Measurements from ENCODE around the gene PIP4K2A.

Gene PIP4K2A

GRCh38 chr10:22638863-22639262 is 75.5 kb downstream of the PIP4K2A start:
- DNase-seq (ENCODE audit: low read depth, low spot score), result no peak

DNA sequence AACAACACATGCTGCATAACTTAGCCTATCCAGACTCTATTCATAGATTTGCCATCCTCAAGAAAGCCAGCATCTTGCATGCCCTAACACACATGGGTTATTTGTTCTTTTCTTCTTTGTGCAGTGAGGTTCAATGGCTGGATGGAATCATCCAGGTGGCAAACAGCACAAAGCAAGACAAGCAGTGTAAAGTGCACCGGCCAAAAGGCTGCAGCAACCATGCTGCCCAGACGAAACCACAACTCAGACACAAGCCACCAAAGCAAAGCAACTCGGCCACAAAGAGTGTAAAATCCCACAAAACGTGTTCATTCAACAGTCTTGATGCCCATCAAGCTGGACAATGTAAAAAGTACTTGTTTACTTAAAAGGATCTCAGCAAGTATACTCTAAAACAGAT is 76.9 kb downstream of the PIP4K2A start:
- no peak for DNase-seq (ENCODE audit: low read depth, low spot score)

- DNase-seq (ENCODE audit: low read depth, low spot score), result no peak
These were observed 78.7 kb downstream of the PIP4K2A start for GRCh38 chr10:22635650-22636049.

- no peak for DNase-seq (ENCODE audit: low read depth, low spot score)
These were observed 79.5 kb downstream of the PIP4K2A start for GRCh38 chr10:22634606-22635459.

DNA sequence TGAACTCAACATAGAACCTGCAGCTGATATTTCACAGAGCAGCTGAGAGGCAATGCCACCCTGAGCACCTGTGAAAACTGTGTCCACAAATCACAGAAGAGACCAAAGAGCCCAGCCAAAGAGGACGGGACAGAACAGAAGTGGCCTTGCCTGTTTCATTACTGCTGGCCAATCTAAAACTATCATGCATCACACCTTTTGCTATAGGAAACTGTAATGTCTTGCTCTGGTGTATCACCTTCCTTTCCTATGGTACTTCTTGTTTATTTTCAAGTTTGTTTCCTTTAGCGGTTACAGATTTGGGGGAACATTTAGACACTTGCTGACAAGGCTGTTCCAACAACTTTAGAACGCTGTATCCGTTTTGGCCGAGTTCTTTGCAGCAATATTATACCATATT is 80.3 kb downstream of the PIP4K2A start:
- DNase-seq (ENCODE audit: low read depth, low spot score), result no peak

GRCh38 chr10:22633528-22633927 is 80.8 kb downstream of the PIP4K2A start:
- DNase-seq (ENCODE audit: low read depth, low spot score), result no peak

DNA sequence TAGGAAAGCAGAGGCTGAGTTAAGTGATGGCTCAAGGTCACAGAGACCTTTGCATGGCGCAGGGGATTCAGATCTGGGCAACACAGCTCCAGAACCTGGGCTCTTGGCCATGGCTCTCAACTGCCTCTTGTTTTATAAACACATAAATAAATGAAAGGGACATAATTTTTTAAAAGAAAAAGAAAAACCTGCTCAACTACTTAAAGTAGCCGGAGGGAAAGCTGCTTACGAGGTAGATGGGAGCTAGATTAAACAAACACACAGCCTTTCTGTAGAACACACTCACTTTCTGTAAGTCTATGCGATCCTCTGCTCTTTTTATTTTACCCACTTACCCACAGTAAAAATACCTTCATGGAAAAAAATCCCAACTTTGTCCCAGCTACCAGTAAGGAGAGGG is 81.3 kb downstream of the PIP4K2A start:
- DNase-seq (ENCODE audit: low read depth, low spot score), result no peak

GRCh38 chr10:22631646-22632278 is 82.6 kb downstream of the PIP4K2A start:
- DNase-seq (ENCODE audit: low read depth, low spot score), result no peak

- no peak for DNase-seq (ENCODE audit: low read depth, low spot score)
These were observed 83.2 kb downstream of the PIP4K2A start for GRCh38 chr10:22631185-22631584.

DNA sequence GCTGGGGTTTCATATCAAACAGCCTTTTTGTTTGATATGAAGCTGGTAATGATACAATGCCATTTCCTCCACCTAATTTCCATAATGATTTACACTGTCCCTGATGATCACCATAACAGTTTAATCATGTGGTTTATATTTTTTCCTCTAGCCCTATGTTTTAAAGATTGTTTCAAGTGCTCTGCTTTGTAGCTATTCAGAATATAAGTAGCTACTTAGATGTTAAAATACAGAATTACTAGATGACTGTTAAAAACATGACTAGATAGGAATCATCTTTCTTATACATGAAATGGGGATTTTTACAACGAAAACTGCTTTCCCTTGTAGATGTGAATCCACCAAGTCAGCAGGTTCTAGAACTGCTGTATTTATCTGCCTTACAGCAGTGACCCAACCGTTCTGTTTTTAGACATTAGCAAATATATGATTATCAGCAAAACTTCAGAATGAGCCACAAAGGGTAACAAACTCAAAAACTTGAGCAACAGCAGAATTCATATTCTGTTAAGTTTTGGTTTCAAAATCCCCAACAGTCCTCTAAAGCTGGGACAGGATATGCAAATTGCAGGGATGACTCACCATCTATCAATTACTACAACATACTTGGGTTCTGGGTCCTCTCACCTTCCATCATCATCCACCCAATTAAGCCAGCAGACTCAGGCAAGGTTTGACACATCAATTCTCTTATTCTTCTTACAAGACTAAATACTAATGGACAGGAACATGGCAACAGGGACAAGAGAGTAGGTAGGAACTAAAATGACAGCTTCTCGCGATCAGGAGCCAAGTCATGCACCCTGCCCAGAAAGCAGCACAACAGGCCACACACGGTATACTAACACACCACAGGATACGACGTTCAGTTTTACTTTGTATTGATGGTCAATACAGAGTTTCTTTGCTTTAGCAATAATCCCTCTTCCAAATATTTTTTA is 83.9 kb downstream of the PIP4K2A start:
- DNase-seq (ENCODE audit: low read depth, low spot score), result no peak

- no peak for DNase-seq (ENCODE audit: low read depth, low spot score)
These were observed 84.5 kb downstream of the PIP4K2A start for GRCh38 chr10:22629852-22630233.

DNA sequence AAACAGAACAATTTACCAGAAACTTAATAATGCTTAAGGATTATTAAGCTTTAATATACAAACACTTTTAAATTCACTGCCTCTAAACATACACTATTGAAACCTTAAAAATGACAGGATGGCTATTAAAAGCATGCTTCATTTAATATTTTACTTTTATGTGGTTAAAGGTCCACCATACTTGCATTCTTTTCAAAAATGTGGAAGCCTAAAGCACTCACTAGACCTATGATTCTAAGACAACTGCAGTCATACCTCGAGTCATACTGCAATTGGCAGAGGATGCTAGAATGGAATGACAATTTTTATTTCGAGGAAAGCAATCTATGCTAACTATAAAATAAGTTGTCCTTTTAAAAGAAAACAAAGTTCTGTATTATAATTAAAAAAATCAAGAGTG is 85.3 kb downstream of the PIP4K2A start:
- no peak for DNase-seq (ENCODE audit: low read depth, low spot score)

GRCh38 chr10:22628309-22628708 is 86.1 kb downstream of the PIP4K2A start:
- DNase-seq (ENCODE audit: low read depth, low spot score), result no peak

- DNase-seq (ENCODE audit: low read depth, low spot score), result no peak
These were observed 87.6 kb downstream of the PIP4K2A start for GRCh38 chr10:22626784-22627183.

GRCh38 chr10:22625516-22626290 is 88.7 kb downstream of the PIP4K2A start:
- no peak for DNase-seq (ENCODE audit: low read depth, low spot score)

- no peak for DNase-seq (ENCODE audit: low read depth, low spot score)
These were observed 90.1 kb downstream of the PIP4K2A start for GRCh38 chr10:22624287-22624738.

DNA sequence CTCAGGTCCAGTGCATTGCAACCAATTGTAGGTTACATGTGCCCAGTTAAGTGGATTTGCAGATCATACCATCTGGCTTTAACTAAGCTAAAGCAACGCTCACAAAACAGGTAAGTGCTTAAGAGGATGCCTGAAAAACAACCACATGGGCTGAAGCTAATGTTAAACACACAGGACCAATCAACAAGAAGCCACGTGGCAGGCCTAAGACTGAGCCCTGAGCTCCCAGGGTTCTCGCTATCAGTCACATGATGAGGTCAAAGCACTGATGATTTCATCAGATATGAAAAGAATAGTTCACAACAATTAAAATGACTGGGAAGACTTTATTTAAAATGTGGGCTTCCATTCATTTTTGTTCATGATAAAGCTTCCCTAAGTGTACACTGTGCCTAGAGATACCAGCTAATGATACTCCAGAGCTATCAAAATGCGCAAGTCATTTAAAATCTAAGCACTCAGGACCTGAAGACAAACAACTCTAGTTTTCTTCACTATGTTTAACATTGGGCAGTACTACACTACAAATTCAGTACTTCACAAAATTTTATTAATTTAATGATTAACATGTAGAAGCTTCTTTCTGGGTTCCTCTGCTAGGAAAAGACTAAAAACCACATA is 90.6 kb downstream of the PIP4K2A start:
- DNase-seq (ENCODE audit: low read depth, low spot score), result no peak

GRCh38 chr10:22622242-22622806 is 92.1 kb downstream of the PIP4K2A start:
- DNase-seq (ENCODE audit: low read depth, low spot score), result no peak

- no peak for DNase-seq (ENCODE audit: low read depth, low spot score)
These were observed 92.7 kb downstream of the PIP4K2A start for GRCh38 chr10:22621726-22622125.

DNA sequence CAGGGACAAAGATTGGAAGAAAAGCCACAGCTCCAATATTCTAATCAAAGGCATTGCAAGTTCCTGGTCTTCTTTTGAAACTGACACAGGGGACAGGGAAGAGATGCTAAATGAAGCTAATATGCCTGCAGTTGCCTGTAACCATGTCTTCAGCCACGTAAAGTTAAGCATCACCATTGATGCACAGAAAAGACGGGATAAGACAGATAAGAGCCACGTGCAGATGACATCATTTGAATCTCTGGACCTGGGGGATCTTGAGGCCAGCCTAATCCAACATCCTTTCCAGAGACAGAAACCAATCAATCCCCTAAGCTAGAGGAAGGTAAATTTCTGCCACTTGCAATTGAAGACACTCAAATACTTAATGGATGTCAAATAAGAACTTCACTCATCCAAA is 93.4 kb downstream of the PIP4K2A start:
- DNase-seq (ENCODE audit: low read depth, low spot score), result no peak

All from brain pericyte (primary cell).